ENCODE data around the gene ASCC3.

DNA sequence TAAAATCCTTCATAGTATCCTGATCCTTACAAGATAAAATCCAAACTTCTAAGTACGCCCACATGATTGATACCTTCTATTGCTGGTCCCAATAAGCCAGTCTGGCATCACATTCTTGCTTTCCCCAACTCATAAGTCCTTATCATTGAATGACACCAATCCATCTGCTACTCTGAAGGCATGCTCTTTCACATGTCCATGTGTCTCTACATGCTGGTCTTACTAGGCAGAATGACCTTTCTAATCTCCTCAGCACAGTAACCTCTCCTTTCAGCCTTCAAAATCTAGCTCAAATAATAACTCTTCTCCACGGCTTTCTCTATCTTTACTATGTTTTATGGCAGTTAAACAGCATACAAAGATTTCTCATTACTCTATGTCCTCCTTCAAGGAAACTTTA lies 71.1 kb downstream of the ASCC3 start:
- TF ChIP-seq, protein P1, sequence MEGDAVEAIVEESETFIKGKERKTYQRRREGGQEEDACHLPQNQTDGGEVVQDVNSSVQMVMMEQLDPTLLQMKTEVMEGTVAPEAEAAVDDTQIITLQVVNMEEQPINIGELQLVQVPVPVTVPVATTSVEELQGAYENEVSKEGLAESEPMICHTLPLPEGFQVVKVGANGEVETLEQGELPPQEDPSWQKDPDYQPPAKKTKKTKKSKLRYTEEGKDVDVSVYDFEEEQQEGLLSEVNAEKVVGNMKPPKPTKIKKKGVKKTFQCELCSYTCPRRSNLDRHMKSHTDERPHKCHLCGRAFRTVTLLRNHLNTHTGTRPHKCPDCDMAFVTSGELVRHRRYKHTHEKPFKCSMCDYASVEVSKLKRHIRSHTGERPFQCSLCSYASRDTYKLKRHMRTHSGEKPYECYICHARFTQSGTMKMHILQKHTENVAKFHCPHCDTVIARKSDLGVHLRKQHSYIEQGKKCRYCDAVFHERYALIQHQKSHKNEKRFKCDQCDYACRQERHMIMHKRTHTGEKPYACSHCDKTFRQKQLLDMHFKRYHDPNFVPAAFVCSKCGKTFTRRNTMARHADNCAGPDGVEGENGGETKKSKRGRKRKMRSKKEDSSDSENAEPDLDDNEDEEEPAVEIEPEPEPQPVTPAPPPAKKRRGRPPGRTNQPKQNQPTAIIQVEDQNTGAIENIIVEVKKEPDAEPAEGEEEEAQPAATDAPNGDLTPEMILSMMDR (IDR thresholded peaks at IDR 0.05; ENCODE audit: low read depth, low read length, missing input control), result no peak
- TF ChIP-seq, protein P2, sequence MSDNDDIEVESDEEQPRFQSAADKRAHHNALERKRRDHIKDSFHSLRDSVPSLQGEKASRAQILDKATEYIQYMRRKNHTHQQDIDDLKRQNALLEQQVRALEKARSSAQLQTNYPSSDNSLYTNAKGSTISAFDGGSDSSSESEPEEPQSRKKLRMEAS (IDR thresholded peaks at IDR 0.05), result no peak
- TF ChIP-seq NR2F2 (IDR thresholded peaks at IDR 0.05), result no peak
- TF ChIP-seq, protein P3, sequence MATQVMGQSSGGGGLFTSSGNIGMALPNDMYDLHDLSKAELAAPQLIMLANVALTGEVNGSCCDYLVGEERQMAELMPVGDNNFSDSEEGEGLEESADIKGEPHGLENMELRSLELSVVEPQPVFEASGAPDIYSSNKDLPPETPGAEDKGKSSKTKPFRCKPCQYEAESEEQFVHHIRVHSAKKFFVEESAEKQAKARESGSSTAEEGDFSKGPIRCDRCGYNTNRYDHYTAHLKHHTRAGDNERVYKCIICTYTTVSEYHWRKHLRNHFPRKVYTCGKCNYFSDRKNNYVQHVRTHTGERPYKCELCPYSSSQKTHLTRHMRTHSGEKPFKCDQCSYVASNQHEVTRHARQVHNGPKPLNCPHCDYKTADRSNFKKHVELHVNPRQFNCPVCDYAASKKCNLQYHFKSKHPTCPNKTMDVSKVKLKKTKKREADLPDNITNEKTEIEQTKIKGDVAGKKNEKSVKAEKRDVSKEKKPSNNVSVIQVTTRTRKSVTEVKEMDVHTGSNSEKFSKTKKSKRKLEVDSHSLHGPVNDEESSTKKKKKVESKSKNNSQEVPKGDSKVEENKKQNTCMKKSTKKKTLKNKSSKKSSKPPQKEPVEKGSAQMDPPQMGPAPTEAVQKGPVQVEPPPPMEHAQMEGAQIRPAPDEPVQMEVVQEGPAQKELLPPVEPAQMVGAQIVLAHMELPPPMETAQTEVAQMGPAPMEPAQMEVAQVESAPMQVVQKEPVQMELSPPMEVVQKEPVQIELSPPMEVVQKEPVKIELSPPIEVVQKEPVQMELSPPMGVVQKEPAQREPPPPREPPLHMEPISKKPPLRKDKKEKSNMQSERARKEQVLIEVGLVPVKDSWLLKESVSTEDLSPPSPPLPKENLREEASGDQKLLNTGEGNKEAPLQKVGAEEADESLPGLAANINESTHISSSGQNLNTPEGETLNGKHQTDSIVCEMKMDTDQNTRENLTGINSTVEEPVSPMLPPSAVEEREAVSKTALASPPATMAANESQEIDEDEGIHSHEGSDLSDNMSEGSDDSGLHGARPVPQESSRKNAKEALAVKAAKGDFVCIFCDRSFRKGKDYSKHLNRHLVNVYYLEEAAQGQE (IDR thresholded peaks at IDR 0.05), result no peak
- TF ChIP-seq RAD21 (IDR thresholded peaks at IDR 0.05), result no peak
- TF ChIP-seq SP1 (IDR thresholded peaks at IDR 0.05), result no peak
- TF ChIP-seq GABPA (IDR thresholded peaks at IDR 0.05 in 1 of 2, conservative IDR thresholded peaks at IDR 0.05 in 1 of 2), result no peak
- TF ChIP-seq, protein P4, sequence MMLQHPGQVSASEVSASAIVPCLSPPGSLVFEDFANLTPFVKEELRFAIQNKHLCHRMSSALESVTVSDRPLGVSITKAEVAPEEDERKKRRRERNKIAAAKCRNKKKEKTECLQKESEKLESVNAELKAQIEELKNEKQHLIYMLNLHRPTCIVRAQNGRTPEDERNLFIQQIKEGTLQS (IDR thresholded peaks at IDR 0.05), result no peak
- no peak for TF ChIP-seq YY1 (IDR thresholded peaks at IDR 0.05)
- no peak for TF ChIP-seq TAF1 (conservative IDR thresholded peaks at IDR 0.05)
- TF ChIP-seq, protein P5, sequence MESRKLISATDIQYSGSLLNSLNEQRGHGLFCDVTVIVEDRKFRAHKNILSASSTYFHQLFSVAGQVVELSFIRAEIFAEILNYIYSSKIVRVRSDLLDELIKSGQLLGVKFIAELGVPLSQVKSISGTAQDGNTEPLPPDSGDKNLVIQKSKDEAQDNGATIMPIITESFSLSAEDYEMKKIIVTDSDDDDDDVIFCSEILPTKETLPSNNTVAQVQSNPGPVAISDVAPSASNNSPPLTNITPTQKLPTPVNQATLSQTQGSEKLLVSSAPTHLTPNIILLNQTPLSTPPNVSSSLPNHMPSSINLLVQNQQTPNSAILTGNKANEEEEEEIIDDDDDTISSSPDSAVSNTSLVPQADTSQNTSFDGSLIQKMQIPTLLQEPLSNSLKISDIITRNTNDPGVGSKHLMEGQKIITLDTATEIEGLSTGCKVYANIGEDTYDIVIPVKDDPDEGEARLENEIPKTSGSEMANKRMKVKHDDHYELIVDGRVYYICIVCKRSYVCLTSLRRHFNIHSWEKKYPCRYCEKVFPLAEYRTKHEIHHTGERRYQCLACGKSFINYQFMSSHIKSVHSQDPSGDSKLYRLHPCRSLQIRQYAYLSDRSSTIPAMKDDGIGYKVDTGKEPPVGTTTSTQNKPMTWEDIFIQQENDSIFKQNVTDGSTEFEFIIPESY (IDR thresholded peaks at IDR 0.05), result no peak

All from liver (tissue), 3 donors.